Right atrium auricular region (tissue), 2 donors: Measurements from ENCODE around the gene CTSF. TPM values are rescaled to one million over a fixed set of nuclear protein-coding genes. Genes with fewer than 3 reads are reported as not detected.
A peak's percentile ranks its signal among the peaks of the same experiment; 100 is the strongest.

Experiments used
- DNase-seq: peaks from one replicate; pipeline ENCODE4 v3.0.0-alpha.2; 2019; ENCODE audit warnings: low spot score
- H3K27ac ChIP-seq, 2 donors: fragments of 200-600 bp; sonication (generic); 1 replicate in 1 of 2; 2 replicates in 1 of 2; pipeline ENCODE4 v1.5.1; 2016 to 2019
- H3K27me3 ChIP-seq, 2 donors: fragments of 200-600 bp; sonication (generic); one replicate each; pipeline versions ENCODE4 v1.5.1 to v1.6.0; 2017 to 2019
- H3K36me3 ChIP-seq: fragments of 200-600 bp; sonication (generic); one replicate; pipeline ENCODE4 v1.5.1; 2016
- H3K4me1 ChIP-seq, 2 donors: fragments of 200-600 bp; sonication (generic); one replicate each; pipeline versions ENCODE4 v1.5.1 to v1.6.0; 2017 to 2019
- H3K4me3 ChIP-seq, 2 donors: fragments of 200-600 bp; sonication (generic); 1 replicate in 1 of 2; 2 replicates in 1 of 2; pipeline ENCODE4 v1.5.1; 2017 to 2019; ENCODE audit warnings: mild to moderate bottlenecking in 1 of 2, moderate library complexity in 1 of 2
- H3K9me3 ChIP-seq, 2 donors: fragments of 200-600 bp; sonication (generic); one replicate each; pipeline ENCODE4 v1.5.1; 2019
- CTCF ChIP-seq, 2 donors: fragments of 200-600 bp; sonication (generic); IDR thresholded peaks; one replicate each; pipeline ENCODE4 v1.5.1; 2019; ENCODE audit warnings: antibody characterized with exemption in 2 of 2
- total RNA-seq, 2 donors: library from RNA; depleted of rRNA; stranded (reverse); fragments of >200 nt; gene quantifications; one replicate each; pipeline ENCODE4 v1.1.0, GENCODE V29; 2016

The CTSF gene
- total RNA-seq, 2 donors from 2014 or later, result 79.1 to 124 TPM

GRCh38 chr11:66523611-66524010 is 44.8 kb downstream of the CTSF start:
- no peak for DNase-seq
- Histone ChIP-seq H3K4me3 (no peak overlapping the region), H3K27ac (peak overlapping the region; percentile 53 to 70), H3K36me3 (peaks cover 36% of the 10 kb centered on the region), H3K27me3 (no peaks in the 10 kb centered on the region), H3K4me1 (peaks cover 0 to 7% of the 10 kb centered on the region in 2 donors), H3K9me3 (no peaks in the 10 kb centered on the region)
- no peak for TF ChIP-seq CTCF (IDR thresholded peaks at IDR 0.05)

Other genes with a start within 250 kb of the CTSF start
- 1 to 10 TPM; 1.0 to 5.9 TPM for gene RIN1, start 232.2 kb downstream of the CTSF start, total RNA-seq
- 10 to 100 TPM; 19.2 to 33.3 TPM for gene BRMS1, start 223.5 kb downstream of the CTSF start, total RNA-seq
- gene B4GAT1, start 221.0 kb downstream of the CTSF start, total RNA-seq, result 10 to 100 TPM; 61.1 to 64.3 TPM
- gene SLC29A2, start 196.8 kb downstream of the CTSF start, total RNA-seq, result 10 to 100 TPM; 16.9 to 19.9 TPM
- under 1 TPM in 1 of 2 donors, not detected in 1; 0.19 TPM for gene NPAS4, start 147.6 kb downstream of the CTSF start, total RNA-seq
- 10 to 100 TPM; 33.1 to 54.4 TPM for gene MRPL11, start 129.8 kb downstream of the CTSF start, total RNA-seq
- gene PELI3, start 101.7 kb downstream of the CTSF start, total RNA-seq, result 10 to 100 TPM; 12.7 to 20.7 TPM
- gene DPP3, start 88.2 kb downstream of the CTSF start, total RNA-seq, result 10 to 100 TPM in 1 of 2 donors, 1 to 10 TPM in 1; 8.2 to 11.1 TPM
- 10 to 100 TPM; 37.0 to 38.7 TPM for gene BBS1, start 58.0 kb downstream of the CTSF start, total RNA-seq
- 10 to 100 TPM; 10.9 to 16.5 TPM for gene ZDHHC24, start 22.6 kb downstream of the CTSF start, total RNA-seq
- gene ACTN3, start 21.7 kb downstream of the CTSF start, total RNA-seq, result not detected
- under 1 TPM; 0.26 to 0.86 TPM for gene CCDC87, start 24.5 kb upstream of the CTSF start, total RNA-seq
- gene CCS, start 24.6 kb upstream of the CTSF start, total RNA-seq, result 10 to 100 TPM; 13.8 to 18.6 TPM
- 10 to 100 TPM; 27.5 to 34.3 TPM for gene RBM14, start 48.0 kb upstream of the CTSF start, total RNA-seq
- 10 to 100 TPM; 51.4 to 53.8 TPM for gene RBM4, start 70.1 kb upstream of the CTSF start, total RNA-seq
- gene RBM4B, start 109.3 kb upstream of the CTSF start, total RNA-seq, result 1 to 10 TPM; 9.0 to 9.7 TPM
- gene SPTBN2, start 160.6 kb upstream of the CTSF start, total RNA-seq, result 1 to 10 TPM; 3.3 to 7.7 TPM